H9 (cell line): ENCODE results near the gene UBE2D3. TPM values are rescaled to one million over a fixed set of nuclear protein-coding genes. Genes with fewer than 3 reads are reported as not detected.
A peak's percentile ranks its signal among the peaks of the same experiment; 100 is the strongest.

Experiments
- DNase-seq: peaks from one replicate; pipeline ENCODE4 v3.0.0-alpha.2; 2017
- H2AFZ ChIP-seq: one replicate; pipeline ENCODE4 v1.6.1; 2013; ENCODE audit warnings: mild to moderate bottlenecking, low read length, control low read depth, moderate library complexity
- H2AK5ac ChIP-seq: 2 replicates; pipeline ENCODE4 v1.6.1; 2013; ENCODE audit warnings: low read length, control low read depth, mixed read lengths; ENCODE audit not compliant: insufficient read length
- H2BK120ac ChIP-seq: one replicate; pipeline ENCODE4 v1.6.1; 2013; ENCODE audit warnings: low read depth, mild to moderate bottlenecking, low read length, control low read depth, inconsistent platforms; ENCODE audit not compliant: poor library complexity, severe bottlenecking
- H2BK12ac ChIP-seq: 2 replicates; pipeline ENCODE4 v1.6.1; 2013; ENCODE audit warnings: low read length, control low read depth, mixed read lengths, low read depth; ENCODE audit not compliant: insufficient read length
- H2BK15ac ChIP-seq: 2 replicates; pipeline ENCODE4 v1.6.1; 2013; ENCODE audit warnings: low read depth, low read length, control low read depth
- H2BK20ac ChIP-seq: one replicate; pipeline ENCODE4 v1.6.1; 2013; ENCODE audit warnings: low read depth, mild to moderate bottlenecking, low read length, control low read depth, inconsistent platforms; ENCODE audit not compliant: poor library complexity, severe bottlenecking
- H2BK5ac ChIP-seq: 2 replicates; pipeline ENCODE4 v1.6.1; 2013; ENCODE audit warnings: low read length, control low read depth, mixed read lengths; ENCODE audit not compliant: insufficient read length
- H3K14ac ChIP-seq: 2 replicates; pipeline ENCODE4 v1.6.1; 2013; ENCODE audit warnings: low read length, control low read depth; ENCODE audit not compliant: insufficient read depth
- H3K18ac ChIP-seq: 2 replicates; pipeline ENCODE4 v1.6.1; 2013; ENCODE audit warnings: low read depth, mild to moderate bottlenecking, mixed read lengths, low read length, control low read depth; ENCODE audit not compliant: insufficient read length
- H3K23ac ChIP-seq: 2 replicates; pipeline ENCODE4 v1.6.1; 2013; ENCODE audit warnings: low read length, control low read depth, mixed read lengths, low read depth; ENCODE audit not compliant: insufficient read length
- H3K23me2 ChIP-seq: 2 replicates; pipeline ENCODE4 v1.6.1; 2013; ENCODE audit warnings: low read depth, mild to moderate bottlenecking, mixed read lengths, low read length, control low read depth; ENCODE audit not compliant: insufficient read length, poor library complexity, severe bottlenecking
- H3K27ac ChIP-seq: 2 replicates; pipeline ENCODE4 v1.5.1; 2013; ENCODE audit warnings: low read length, control low read depth, mixed read lengths, low read depth; ENCODE audit not compliant: insufficient read length
- H3K27me3 ChIP-seq: 2 replicates; pipeline ENCODE4 v1.6.1; 2013; ENCODE audit warnings: low read length, control low read depth, inconsistent platforms; ENCODE audit not compliant: insufficient read depth
- H3K4ac ChIP-seq: 2 replicates; pipeline ENCODE4 v1.6.1; 2013; ENCODE audit warnings: low read depth, mild to moderate bottlenecking, control low read depth, inconsistent platforms, low read length, moderate library complexity
- H3K4me1 ChIP-seq: 2 replicates; pipeline ENCODE4 v1.6.1; 2013; ENCODE audit warnings: low read length, control low read depth, inconsistent platforms; ENCODE audit not compliant: insufficient read depth
- H3K4me2 ChIP-seq: 2 replicates; pipeline ENCODE4 v1.6.1; 2013; ENCODE audit warnings: low read length, control low read depth, mixed read lengths; ENCODE audit not compliant: insufficient read length, insufficient read depth
- H3K56ac ChIP-seq: 2 replicates; pipeline ENCODE4 v1.6.1; 2013; ENCODE audit warnings: low read depth, mild to moderate bottlenecking, mixed read lengths, low read length, control low read depth; ENCODE audit not compliant: insufficient read length
- H3K79me1 ChIP-seq: 2 replicates; pipeline ENCODE4 v1.6.1; 2013; ENCODE audit warnings: low read depth, mild to moderate bottlenecking, moderate library complexity, low read length, control low read depth, inconsistent platforms; ENCODE audit not compliant: insufficient read depth, poor library complexity, severe bottlenecking
- H3K79me2 ChIP-seq: 2 replicates; pipeline ENCODE4 v1.6.1; 2013; ENCODE audit warnings: low read length, control low read depth, inconsistent platforms; ENCODE audit not compliant: insufficient read depth
- H3K9ac ChIP-seq: 2 replicates; pipeline ENCODE4 v1.6.1; 2013; ENCODE audit warnings: low read length, control low read depth, mixed read lengths; ENCODE audit not compliant: insufficient read length; ENCODE audit errors: extremely low read depth
- H3K9me3 ChIP-seq: one replicate; pipeline ENCODE4 v1.6.1; 2013; ENCODE audit warnings: low read depth, low read length, inconsistent platforms; ENCODE audit not compliant: control insufficient read depth
- H3T11ph ChIP-seq: one replicate; pipeline ENCODE4 v1.6.1; 2013; ENCODE audit warnings: mild to moderate bottlenecking, low read length, control low read depth, inconsistent platforms
- H4K20me1 ChIP-seq: one replicate; pipeline ENCODE4 v1.6.1; 2013; ENCODE audit not compliant: control insufficient read depth, insufficient read length, insufficient read depth
- H4K5ac ChIP-seq: 2 replicates; pipeline ENCODE4 v1.6.1; 2013; ENCODE audit warnings: low read depth, mild to moderate bottlenecking, mixed read lengths, low read length, control low read depth; ENCODE audit not compliant: insufficient read length
- H4K8ac ChIP-seq: replicated peaks from 2 replicates; pipeline ENCODE4 v1.6.1; 2013; ENCODE audit warnings: low read length, control low read depth, mixed read lengths, low read depth; ENCODE audit not compliant: insufficient read length
- H4K91ac ChIP-seq: 2 replicates; pipeline ENCODE4 v1.6.1; 2013; ENCODE audit warnings: low read depth, mild to moderate bottlenecking, moderate library complexity, mixed read lengths, low read length, control low read depth; ENCODE audit not compliant: insufficient read length
- H3K27ac Mint-ChIP-seq, 3 experiments: 2 replicates in 2 of 3; 3 replicates in 1 of 3; pipeline ENCODE4 v1.8.0; 2020 to 2021; ENCODE audit warnings: mixed read lengths in 3 of 3, mild to moderate bottlenecking in 1 of 3, moderate library complexity in 1 of 3
- H3K27me3 Mint-ChIP-seq: 2 replicates; pipeline ENCODE4 v1.8.0; 2021; ENCODE audit warnings: low read depth, mild to moderate bottlenecking, moderate library complexity, mixed read lengths
- H3K36me3 Mint-ChIP-seq, 3 experiments: 2 replicates in 2 of 3; 3 replicates in 1 of 3; pipeline ENCODE4 v1.8.0; 2020 to 2021; ENCODE audit warnings: low read depth in 3 of 3, mixed read lengths in 3 of 3; ENCODE audit not compliant: insufficient read depth in 1 of 3
- H3K4me1 Mint-ChIP-seq, 2 experiments: 2 replicates each; pipeline ENCODE4 v1.8.0; 2020; ENCODE audit warnings: mixed read lengths in 2 of 2
- H3K4me3 Mint-ChIP-seq, 2 experiments: 2 replicates in 1 of 2; 3 replicates in 1 of 2; pipeline ENCODE4 v1.8.0; 2020 to 2021; ENCODE audit warnings: mild to moderate bottlenecking in 2 of 2, mixed read lengths in 2 of 2, moderate library complexity in 1 of 2
- H3K9me3 Mint-ChIP-seq, 2 experiments: 2 replicates in 1 of 2; 3 replicates in 1 of 2; pipeline ENCODE4 v1.8.0; 2020; ENCODE audit warnings: mild to moderate bottlenecking in 2 of 2, mixed read lengths in 2 of 2, moderate library complexity in 1 of 2
- WGBS: extraction: QIAGEN DNeasy Blood & Tissue Kit; methylation state at CpG from one replicate; pipeline ENCODE4 v1.1.7; 2013; ENCODE audit warnings: missing lambda C conversion rate, low lambda C conversion rate, mixed read lengths; ENCODE audit not compliant: insufficient read length; ENCODE audit errors: extremely low coverage; 5-methylcytosine and 5-hydroxymethylcytosine counted together
- total RNA-seq: library from RNA; stranded (reverse); gene quantifications from 2 replicates; pipeline ENCODE4 v1.2.1, GENCODE V29; 2021
- TF ChIP-seq, protein P1 (sequence below): fragments of 200-600 bp; sonication (generic); conservative IDR thresholded peaks from 3 replicates; pipeline ENCODE4 v1.8.0; 2021; ENCODE audit warnings: antibody characterized with exemption, mild to moderate bottlenecking

UBE2D3 gene
- total RNA-seq, 1 experiment from 2014 or later = 378 TPM

DNA sequence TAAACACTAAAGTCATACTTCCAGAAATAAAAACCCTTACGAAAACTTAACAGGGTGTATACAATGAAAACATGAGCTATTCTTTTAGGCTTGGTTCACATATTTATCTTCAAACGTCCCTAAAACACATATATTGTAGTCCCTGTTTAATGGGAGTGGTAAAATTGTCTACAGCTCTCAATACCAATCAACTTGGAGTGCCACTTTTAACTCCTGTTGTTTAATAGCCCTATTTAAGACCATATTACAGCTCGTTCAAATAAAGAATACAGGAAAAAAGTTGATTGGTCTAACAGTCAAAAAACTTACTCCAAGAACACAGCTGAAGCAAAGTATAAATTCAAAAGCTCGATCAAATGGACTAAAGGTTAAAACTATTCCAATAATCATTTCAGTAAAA lies 3.9 kb downstream of the UBE2D3 start:
- H2BK20ac ChIP-seq = no peak overlapping the region
- no peak overlapping the region for H3K14ac ChIP-seq
- no peak overlapping the region for H2AK5ac ChIP-seq
- H3K9ac ChIP-seq = no peak overlapping the region
- H3K23me2 ChIP-seq = no peaks in the 10 kb centered on the region
- H2BK5ac ChIP-seq = no peak overlapping the region
- peaks cover 68% of the 10 kb centered on the region; the same call in 1 of the 2 replicates for H3K79me2 ChIP-seq
- H2BK15ac ChIP-seq = no peak overlapping the region
- H3K9me3 Mint-ChIP-seq = no peaks in the 10 kb centered on the region; a peak in 1 of 5 replicates
- H3K4ac ChIP-seq = no peak overlapping the region
- DNase-seq = no peak
- no peak overlapping the region for H3K23ac ChIP-seq
- H4K91ac ChIP-seq = no peak overlapping the region
- H3K4me3 Mint-ChIP-seq = peak overlapping the region in 1 of 2 experiments; percentile 27; a peak in 2 of 5 replicates
- H3K27me3 Mint-ChIP-seq = no peaks in the 10 kb centered on the region
- no peak overlapping the region for H3T11ph ChIP-seq
- peaks cover 6% of the 10 kb centered on the region; the same call in 1 of the 2 replicates for H3K4me1 ChIP-seq
- no peak overlapping the region for H2BK12ac ChIP-seq
- peak overlapping the region; percentile 49 for H3K4me2 ChIP-seq
- WGBS = no CpG with 5 or more reads among the region's 4 CpGs
- H3K56ac ChIP-seq = no peak overlapping the region
- peaks cover 3 to 22% (median 10%) of the 10 kb centered on the region in 3 experiments; a peak in 5 of 7 replicates for H3K36me3 Mint-ChIP-seq
- H4K5ac ChIP-seq = no peak overlapping the region
- H3K4me1 Mint-ChIP-seq = peaks cover 43 to 53% of the 10 kb centered on the region in 2 experiments
- H3K27ac ChIP-seq = no peak overlapping the region
- H2AFZ ChIP-seq = no peak overlapping the region
- H2BK120ac ChIP-seq = no peak overlapping the region
- H3K79me1 ChIP-seq = no peaks in the 10 kb centered on the region
- H3K27ac Mint-ChIP-seq = no peak overlapping the region
- no peaks in the 10 kb centered on the region for H3K27me3 ChIP-seq
- no peaks in the 10 kb centered on the region for H3K9me3 ChIP-seq
- no peak overlapping the region for H3K18ac ChIP-seq
- peaks cover 2% of the 10 kb centered on the region for H4K20me1 ChIP-seq
- TF ChIP-seq, protein P1, sequence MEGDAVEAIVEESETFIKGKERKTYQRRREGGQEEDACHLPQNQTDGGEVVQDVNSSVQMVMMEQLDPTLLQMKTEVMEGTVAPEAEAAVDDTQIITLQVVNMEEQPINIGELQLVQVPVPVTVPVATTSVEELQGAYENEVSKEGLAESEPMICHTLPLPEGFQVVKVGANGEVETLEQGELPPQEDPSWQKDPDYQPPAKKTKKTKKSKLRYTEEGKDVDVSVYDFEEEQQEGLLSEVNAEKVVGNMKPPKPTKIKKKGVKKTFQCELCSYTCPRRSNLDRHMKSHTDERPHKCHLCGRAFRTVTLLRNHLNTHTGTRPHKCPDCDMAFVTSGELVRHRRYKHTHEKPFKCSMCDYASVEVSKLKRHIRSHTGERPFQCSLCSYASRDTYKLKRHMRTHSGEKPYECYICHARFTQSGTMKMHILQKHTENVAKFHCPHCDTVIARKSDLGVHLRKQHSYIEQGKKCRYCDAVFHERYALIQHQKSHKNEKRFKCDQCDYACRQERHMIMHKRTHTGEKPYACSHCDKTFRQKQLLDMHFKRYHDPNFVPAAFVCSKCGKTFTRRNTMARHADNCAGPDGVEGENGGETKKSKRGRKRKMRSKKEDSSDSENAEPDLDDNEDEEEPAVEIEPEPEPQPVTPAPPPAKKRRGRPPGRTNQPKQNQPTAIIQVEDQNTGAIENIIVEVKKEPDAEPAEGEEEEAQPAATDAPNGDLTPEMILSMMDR = no peak
- H4K8ac ChIP-seq = no peak overlapping the region
